Lower leg skin (tissue), 3 donors: ENCODE results near the gene RPL29.

ENCODE experiments used
- CTCF ChIP-seq, 3 donors: fragments of 450-650 bp; IDR thresholded peaks; one replicate each; pipeline ENCODE4 v1.5.1; 2016; ENCODE audit warnings: antibody characterized with exemption in 3 of 3, mild to moderate bottlenecking in 3 of 3, moderate library complexity in 2 of 3
- POLR2A ChIP-seq, 2 donors: fragments of 450-650 bp; IDR thresholded peaks; one replicate each; pipeline ENCODE4 v1.6.1; 2016 to 2017; ENCODE audit warnings: antibody characterized with exemption in 2 of 2, mild to moderate bottlenecking in 1 of 2, moderate library complexity in 1 of 2

- TF ChIP-seq CTCF (IDR thresholded peaks at IDR 0.05) (no peak), POLR2A (IDR thresholded peaks at IDR 0.05) (no peak)
These were observed 1.5 kb upstream of the RPL29 start for GRCh38 chr3:51997172-51997571.
